Prostate gland (tissue), 2 donors: ENCODE data around the gene COLGALT1. TPM values are rescaled to one million over a fixed set of nuclear protein-coding genes. Genes with fewer than 3 reads are reported as not detected.

Source experiments
- DNase-seq: peaks from one replicate; pipeline ENCODE4 v3.0.0-alpha.2; 2019; ENCODE audit warnings: low spot score
- H3K27ac ChIP-seq, 2 donors: fragments of 200-600 bp; sonication (generic); 2 replicates each; pipeline ENCODE4 v1.5.1; 2017 to 2019
- H3K27me3 ChIP-seq: fragments of 200-600 bp; sonication (generic); replicated peaks from 2 replicates; pipeline ENCODE4 v1.5.1; 2019; ENCODE audit not compliant: insufficient read depth
- H3K36me3 ChIP-seq, 2 donors: fragments of 200-600 bp; sonication (generic); 1 replicate in 1 of 2; 2 replicates in 1 of 2; pipeline versions ENCODE4 v1.5.1 to v1.8.1; 2017 to 2019
- H3K4me1 ChIP-seq: fragments of 200-600 bp; sonication (generic); replicated peaks from 2 replicates; pipeline ENCODE4 v1.5.1; 2019
- H3K4me3 ChIP-seq, 2 donors: fragments of 200-600 bp; sonication (generic); 2 replicates each; pipeline ENCODE4 v1.5.1; 2017 to 2019
- H3K9me3 ChIP-seq: fragments of 200-600 bp; sonication (generic); 2 replicates; pipeline ENCODE4 v1.5.1; 2017
- POLR2A ChIP-seq: fragments of 450-650 bp; IDR thresholded peaks from one replicate; pipeline ENCODE4 v1.6.1; 2016; ENCODE audit warnings: antibody characterized with exemption, mild to moderate bottlenecking
- POLR2AphosphoS5 ChIP-seq: sonication (generic); formaldehyde crosslinking; IDR thresholded peaks from one replicate; pipeline ENCODE4 v1.6.1; 2017; ENCODE audit warnings: antibody characterized with exemption
- WGBS: methylation state at CpG from one replicate; pipeline ENCODE4 v1.1.5; 2018; 5-methylcytosine and 5-hydroxymethylcytosine counted together
- intact Hi-C: fragments of 100-400 bp; cut with DNase I; formaldehyde crosslinking; loops from one replicate; pipeline ENCODE4 v1.14.2; 2022
- total RNA-seq, 2 donors: library from RNA; depleted of rRNA; stranded (reverse); fragments of >200 nt; gene quantifications; one replicate each; pipeline ENCODE4 v1.1.0, GENCODE V29; 2016
- TF ChIP-seq, protein P1 (sequence below), 4 experiments: fragments of 200-600 bp in 2 of 4; fragments of 450-650 bp in 2 of 4; sonication (generic) in 2 of 4; IDR thresholded peaks; 1 replicate in 3 of 4; 2 replicates in 1 of 4; pipeline ENCODE4 v1.5.1; 2016 to 2019; ENCODE audit warnings: antibody characterized with exemption in 4 of 4, mild to moderate bottlenecking in 2 of 4, moderate library complexity in 2 of 4

COLGALT1 gene
- total RNA-seq, 2 donors from 2014 or later: 29.3 to 85.1 TPM

DNA sequence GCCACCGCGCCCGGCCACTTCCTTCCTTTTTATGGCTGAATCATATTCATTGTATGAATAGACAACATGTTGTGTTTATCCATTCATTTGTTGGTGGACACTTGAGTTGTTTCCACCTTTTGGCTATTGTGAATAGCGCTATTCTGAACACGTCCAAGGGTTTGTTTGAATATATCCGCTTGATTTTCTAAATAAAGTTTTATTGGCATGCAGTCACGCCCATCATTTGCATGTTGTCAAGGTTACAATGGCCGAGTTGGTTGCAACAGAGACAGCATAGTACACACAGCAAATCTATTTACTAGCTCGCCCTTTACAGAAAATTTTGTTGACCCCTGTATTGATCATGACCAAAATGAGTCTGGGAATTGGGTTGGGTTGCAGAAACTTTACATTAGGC lies 43.5 kb downstream of the COLGALT1 start:
- WGBS: 83% methylated on average over 9 of the region's 9 CpGs
- no peak overlapping the region for H3K4me3 ChIP-seq
- intact Hi-C loops: no loop called here
- H3K27ac ChIP-seq: no peak overlapping the region
- no peak for DNase-seq
- no peaks in the 10 kb centered on the region for H3K9me3 ChIP-seq
- TF ChIP-seq, protein P1, sequence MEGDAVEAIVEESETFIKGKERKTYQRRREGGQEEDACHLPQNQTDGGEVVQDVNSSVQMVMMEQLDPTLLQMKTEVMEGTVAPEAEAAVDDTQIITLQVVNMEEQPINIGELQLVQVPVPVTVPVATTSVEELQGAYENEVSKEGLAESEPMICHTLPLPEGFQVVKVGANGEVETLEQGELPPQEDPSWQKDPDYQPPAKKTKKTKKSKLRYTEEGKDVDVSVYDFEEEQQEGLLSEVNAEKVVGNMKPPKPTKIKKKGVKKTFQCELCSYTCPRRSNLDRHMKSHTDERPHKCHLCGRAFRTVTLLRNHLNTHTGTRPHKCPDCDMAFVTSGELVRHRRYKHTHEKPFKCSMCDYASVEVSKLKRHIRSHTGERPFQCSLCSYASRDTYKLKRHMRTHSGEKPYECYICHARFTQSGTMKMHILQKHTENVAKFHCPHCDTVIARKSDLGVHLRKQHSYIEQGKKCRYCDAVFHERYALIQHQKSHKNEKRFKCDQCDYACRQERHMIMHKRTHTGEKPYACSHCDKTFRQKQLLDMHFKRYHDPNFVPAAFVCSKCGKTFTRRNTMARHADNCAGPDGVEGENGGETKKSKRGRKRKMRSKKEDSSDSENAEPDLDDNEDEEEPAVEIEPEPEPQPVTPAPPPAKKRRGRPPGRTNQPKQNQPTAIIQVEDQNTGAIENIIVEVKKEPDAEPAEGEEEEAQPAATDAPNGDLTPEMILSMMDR (IDR thresholded peaks at IDR 0.05): no peak
- TF ChIP-seq POLR2A (no peak), POLR2AphosphoS5 (no peak)
- no peaks in the 10 kb centered on the region for H3K4me1 ChIP-seq
- no peaks in the 10 kb centered on the region for H3K36me3 ChIP-seq
- peaks cover 4% of the 10 kb centered on the region for H3K27me3 ChIP-seq

DNA sequence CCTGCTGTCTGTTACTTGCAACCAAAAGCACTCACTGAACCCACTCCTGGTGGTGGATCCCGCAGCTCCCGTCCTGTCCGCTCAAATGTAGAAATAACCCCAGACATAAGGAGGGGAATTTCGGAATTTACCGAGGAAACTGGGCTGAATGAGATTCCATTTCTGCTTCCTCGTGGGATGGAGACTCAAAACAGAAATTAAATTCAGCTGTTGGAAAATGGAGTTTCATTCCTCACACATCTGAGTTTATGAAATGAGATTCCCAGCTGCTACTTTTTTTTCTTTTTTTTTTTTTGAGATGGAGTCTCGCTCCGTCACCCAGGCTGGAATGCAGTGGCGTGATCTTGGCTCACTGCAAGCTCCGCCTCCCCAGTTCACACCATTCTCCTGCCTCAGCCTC lies 44.3 kb downstream of the COLGALT1 start:
- WGBS: 71% methylated on average over 10 of the region's 10 CpGs
- no peak overlapping the region for H3K4me3 ChIP-seq
- intact Hi-C loops: loop anchor here (10.0 kb wide), 1 partner anchor 175 kb away; no protein-coding TSS in a partner anchor
- no peaks in the 10 kb centered on the region for H3K36me3 ChIP-seq
- no peaks in the 10 kb centered on the region for H3K4me1 ChIP-seq
- TF ChIP-seq, protein P1 (IDR thresholded peaks at IDR 0.05): no peak
- no peak for TF ChIP-seq POLR2AphosphoS5
- no peak for TF ChIP-seq POLR2A
- peaks cover 4% of the 10 kb centered on the region for H3K27me3 ChIP-seq
- no peak overlapping the region for H3K27ac ChIP-seq
- H3K9me3 ChIP-seq: no peaks in the 10 kb centered on the region
- DNase-seq: no peak

DNA sequence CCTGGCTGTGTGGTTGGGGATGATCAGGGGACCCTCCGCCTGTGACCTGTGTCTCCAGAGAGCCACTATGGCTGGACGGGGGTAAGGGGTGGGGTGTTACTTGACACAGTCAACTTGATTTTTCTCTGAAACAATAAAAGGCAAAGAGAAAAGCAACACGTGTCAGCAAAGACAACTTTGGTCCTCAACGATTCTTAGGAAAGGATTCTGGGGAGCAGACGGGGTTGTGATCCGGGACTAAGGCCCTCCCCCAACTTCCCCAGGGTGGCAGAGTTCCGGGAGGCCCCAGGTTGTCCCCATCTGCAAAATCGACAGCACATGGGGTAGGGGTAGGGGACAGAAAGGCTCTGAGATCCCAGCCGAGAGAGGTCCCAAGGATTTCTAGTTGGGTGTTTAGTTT lies 46.2 kb downstream of the COLGALT1 start:
- intact Hi-C loops: loop anchor here (10.0 kb wide), 1 partner anchor 173 kb away; no protein-coding TSS in a partner anchor
- H3K27me3 ChIP-seq: peaks cover 4% of the 10 kb centered on the region
- WGBS: 8% methylated on average over 9 of the region's 9 CpGs
- peaks cover 6% of the 10 kb centered on the region for H3K4me1 ChIP-seq
- H3K9me3 ChIP-seq: no peaks in the 10 kb centered on the region
- H3K36me3 ChIP-seq: no peaks in the 10 kb centered on the region
- no peak for DNase-seq
- H3K4me3 ChIP-seq: no peak overlapping the region
- TF ChIP-seq POLR2AphosphoS5: no peak
- TF ChIP-seq, protein P1 (IDR thresholded peaks at IDR 0.05): no peak
- H3K27ac ChIP-seq: no peak overlapping the region

DNA sequence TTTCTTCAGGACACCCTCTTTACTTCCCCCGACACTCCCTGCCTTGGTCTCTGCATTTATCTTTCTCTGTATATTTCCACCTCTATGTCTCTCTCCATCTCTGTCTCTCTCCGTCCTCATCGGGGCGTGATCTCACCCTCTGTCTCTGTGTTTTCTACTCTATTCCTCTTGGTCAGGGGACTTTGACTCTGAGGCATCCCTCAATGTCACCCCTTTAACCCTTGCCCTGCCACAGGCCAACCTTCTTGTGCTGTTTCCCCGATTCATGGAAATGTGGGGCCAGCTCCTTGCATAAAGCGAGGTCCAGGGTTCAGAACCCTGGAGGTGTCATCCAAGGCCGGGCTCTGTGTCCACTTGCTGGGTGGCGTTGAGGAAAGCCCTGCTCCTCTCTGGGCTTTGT lies 46.8 kb downstream of the COLGALT1 start:
- 59% methylated on average over 8 of the region's 8 CpGs for WGBS
- H3K4me3 ChIP-seq: no peak overlapping the region
- no peak overlapping the region for H3K27ac ChIP-seq
- peaks cover 4% of the 10 kb centered on the region for H3K27me3 ChIP-seq
- TF ChIP-seq, protein P1 (IDR thresholded peaks at IDR 0.05): no peak
- TF ChIP-seq POLR2AphosphoS5 (no peak), POLR2A (no peak)
- no peaks in the 10 kb centered on the region for H3K9me3 ChIP-seq
- H3K36me3 ChIP-seq: no peaks in the 10 kb centered on the region
- intact Hi-C loops: loop anchor here (10.0 kb wide), 1 partner anchor 173 kb away; no protein-coding TSS in a partner anchor
- DNase-seq: no peak
- peaks cover 6% of the 10 kb centered on the region for H3K4me1 ChIP-seq

GRCh38 chr19:17602872-17603510 lies 47.5 kb downstream of the COLGALT1 start:
- Histone ChIP-seq H3K27ac (no peak overlapping the region), H3K4me3 (no peak overlapping the region), H3K27me3 (peaks cover 4% of the 10 kb centered on the region), H3K9me3 (no peaks in the 10 kb centered on the region), H3K4me1 (peaks cover 6% of the 10 kb centered on the region), H3K36me3 (no peaks in the 10 kb centered on the region)
- intact Hi-C loops: loop anchor here (10.0 kb wide), 1 partner anchor 172 kb away; no protein-coding TSS in a partner anchor
- DNase-seq: no peak
- TF ChIP-seq, protein P1 (IDR thresholded peaks at IDR 0.05): no peak
- TF ChIP-seq POLR2A (no peak), POLR2AphosphoS5 (no peak)
- 77% methylated on average over 7 of the region's 7 CpGs for WGBS
